Measurements from ENCODE around the gene EYA2.

EYA2 gene

DNA sequence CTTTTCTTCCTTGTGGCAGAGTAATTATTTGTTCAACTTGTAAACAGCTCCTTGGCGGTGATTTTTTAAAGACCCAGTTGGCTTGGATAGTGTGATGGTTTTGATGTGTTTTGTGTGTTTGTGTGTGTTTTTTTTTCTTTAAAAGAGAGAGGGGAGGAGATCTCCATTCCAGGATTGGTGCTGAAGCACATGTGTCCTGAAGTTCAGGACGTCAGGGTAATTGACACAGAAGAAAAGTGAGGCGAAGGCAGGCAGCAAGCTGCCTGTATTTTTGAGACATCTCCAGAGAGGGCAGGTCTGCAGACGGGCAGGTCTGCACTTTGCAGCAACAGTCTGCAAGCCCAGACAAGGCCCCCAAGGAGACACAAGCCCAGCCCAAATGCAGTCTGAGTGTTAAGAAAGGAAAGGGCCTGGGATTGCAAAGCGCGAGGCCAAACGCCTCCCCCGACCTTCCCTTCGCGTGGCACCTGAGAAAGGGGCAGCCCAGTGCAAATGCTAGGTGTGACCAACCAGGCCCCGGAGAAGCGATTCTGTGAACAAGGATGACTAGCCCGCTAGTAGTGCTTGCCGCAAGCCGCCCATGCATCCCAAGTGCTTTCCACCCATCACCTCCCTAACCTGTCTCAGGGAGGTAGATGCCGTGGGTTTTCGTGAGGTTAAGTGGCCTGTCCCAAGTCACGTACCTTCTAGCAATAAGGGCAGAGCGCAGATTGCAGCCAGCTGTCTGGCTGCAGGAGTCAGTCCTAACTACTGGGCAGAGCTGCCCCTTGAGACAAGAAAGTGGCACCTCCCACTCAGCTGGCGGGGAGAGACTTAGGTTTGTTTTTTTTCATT, 231.3 kb downstream of the EYA2 start:
- in situ Hi-C loops (cut with HindIII; ENCODE audit: low sequenced_read_pairs): loop anchor here (5.0 to 25.0 kb wide), 2 partner anchors 36 to 364 kb away; no protein-coding TSS in a partner anchor

DNA sequence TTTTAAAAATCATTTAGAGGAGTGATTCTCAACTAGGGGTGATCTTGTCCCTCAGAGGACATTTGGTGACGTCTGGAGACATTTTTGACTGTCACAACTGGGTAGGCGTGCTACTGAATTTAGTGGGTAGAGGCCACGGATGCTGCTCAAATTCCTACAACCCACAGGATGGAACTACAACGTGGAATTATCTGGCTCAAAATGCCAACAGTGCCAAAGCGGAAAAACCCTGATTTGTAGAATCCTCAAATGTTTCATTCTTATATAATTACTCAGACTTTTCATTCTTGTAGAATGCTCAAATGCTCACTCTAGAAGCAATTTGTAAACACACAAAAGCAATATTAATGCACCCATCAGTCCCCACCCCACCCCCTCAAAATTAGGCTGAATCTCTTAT, 232.1 kb downstream of the EYA2 start:
- in situ Hi-C loops (cut with HindIII; ENCODE audit: low sequenced_read_pairs): loop anchor here (5.0 to 25.0 kb wide), 2 partner anchors 36 to 364 kb away; no protein-coding TSS in a partner anchor

DNA sequence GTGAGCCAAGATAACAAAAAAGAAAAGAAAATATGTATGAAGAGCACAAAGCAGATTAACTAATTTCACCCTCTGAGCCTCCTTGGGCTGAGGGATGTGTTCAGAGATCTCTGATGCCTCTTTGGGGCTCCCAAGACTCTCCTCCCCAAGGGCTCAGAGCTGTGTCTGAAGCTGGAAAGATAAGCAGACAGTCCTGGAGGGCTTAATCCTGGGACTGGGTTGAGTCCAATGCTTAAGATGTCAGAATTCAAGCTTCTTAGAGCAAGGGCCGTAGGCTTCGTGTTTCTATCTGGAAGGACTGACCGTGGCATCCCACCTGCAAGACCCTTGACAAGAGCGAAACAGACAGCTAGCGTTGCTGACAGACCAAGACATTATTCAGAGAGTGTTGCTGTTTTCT, 232.9 kb downstream of the EYA2 start:
- in situ Hi-C loops (cut with HindIII; ENCODE audit: low sequenced_read_pairs): loop anchor here (5.0 to 25.0 kb wide), 2 partner anchors 35 to 365 kb away; no protein-coding TSS in a partner anchor

DNA sequence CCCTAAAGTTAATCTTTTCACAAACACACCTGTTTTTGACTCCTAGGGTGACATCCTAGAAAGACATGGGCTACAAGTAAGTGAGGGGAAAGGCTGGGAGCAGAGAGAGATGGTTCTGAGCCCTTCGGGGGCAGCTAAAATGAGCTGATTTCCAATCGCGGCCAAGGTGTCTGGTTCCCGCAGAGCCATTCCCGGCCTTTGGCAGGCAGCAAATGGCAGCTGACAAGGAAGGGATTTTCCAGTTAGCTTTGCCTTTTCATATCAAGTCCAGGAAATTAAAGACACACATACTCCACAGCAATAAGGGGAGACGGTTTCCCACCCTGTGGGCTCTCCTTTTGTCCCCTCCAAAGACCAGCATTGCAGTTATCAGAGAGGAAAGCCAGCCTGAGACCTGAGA, 233.4 kb downstream of the EYA2 start:
- in situ Hi-C loops (cut with HindIII; ENCODE audit: low sequenced_read_pairs): loop anchor here (5.0 to 25.0 kb wide), 2 partner anchors 34 to 366 kb away; no protein-coding TSS in a partner anchor

DNA sequence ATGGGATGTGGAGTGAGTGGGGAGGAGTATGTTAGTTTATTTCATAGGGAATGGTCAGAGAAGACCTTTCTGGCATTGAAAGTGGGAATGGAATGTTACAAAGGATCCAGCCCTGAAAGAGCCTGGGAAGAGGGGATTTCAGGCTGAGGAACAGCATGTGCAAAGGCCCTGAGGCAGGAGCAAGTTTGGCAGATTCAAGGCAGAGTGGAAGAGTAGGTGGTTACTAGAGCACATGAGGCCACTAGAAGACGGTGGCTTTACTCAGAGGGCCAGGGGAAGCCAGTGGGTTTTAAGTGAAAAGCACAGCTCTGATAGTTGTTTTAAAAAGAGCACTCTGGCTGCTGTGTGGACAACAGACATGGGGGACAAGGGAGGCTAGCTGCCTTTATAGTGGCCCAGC, 234.7 kb downstream of the EYA2 start:
- in situ Hi-C loops (cut with HindIII; ENCODE audit: low sequenced_read_pairs): loop anchor here (5.0 to 25.0 kb wide), 2 partner anchors 33 to 367 kb away; no protein-coding TSS in a partner anchor

DNA sequence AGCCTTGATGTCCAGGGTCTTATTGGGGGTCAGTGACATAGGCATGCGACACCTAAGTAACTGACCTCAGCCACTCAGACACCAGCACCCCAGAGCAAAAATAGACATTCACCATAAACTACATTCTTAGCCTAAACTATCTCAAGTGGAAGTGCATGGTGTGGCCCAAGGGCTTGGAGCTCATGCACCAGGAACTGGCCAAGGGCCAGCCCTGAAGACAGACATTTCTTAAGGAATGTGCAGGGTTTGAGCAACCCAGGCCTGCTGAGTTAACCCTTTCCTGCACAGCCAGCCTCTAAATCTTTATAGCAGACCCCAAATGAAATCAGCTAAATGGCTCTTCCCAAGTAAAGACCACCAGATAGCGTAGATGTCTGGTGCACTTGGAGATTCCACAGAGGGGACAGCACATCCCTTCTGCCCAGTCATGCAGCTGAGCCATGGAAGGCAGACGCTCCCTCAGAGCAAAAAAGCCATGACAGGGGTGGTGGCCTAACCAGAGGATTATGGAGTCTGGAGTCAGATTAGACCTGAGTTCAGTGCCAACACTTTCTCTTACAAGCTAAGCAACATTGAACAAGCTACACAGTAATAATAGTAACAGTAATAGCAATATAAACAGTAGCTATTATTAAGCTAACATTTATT, 239.3 kb downstream of the EYA2 start:
- in situ Hi-C loops (cut with HindIII; ENCODE audit: low sequenced_read_pairs): loop anchor here (25.0 kb wide), 1 partner anchor 372 kb away; no protein-coding TSS in a partner anchor

DNA sequence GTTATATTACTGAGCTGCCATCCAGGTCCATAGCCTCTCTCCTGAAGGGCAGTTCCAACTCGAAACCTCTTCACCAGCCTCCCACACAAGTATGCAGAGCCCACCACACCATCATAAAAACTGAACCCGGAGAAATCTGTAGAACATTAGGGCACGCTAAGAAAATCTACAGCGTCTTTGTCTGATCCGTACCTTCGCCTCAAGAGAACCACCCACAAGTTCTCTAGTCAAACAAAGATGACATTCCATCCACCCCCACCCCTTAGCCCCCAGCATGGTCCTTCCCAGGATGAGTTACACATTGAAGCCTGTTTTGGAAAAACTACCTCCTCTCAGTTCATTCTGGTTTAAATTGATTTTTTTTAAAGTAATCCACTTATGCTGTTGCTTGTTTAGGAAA, 242.1 kb downstream of the EYA2 start:
- in situ Hi-C loops (cut with HindIII; ENCODE audit: low sequenced_read_pairs): loop anchor here (25.0 kb wide), 1 partner anchor 374 kb away; no protein-coding TSS in a partner anchor

DNA sequence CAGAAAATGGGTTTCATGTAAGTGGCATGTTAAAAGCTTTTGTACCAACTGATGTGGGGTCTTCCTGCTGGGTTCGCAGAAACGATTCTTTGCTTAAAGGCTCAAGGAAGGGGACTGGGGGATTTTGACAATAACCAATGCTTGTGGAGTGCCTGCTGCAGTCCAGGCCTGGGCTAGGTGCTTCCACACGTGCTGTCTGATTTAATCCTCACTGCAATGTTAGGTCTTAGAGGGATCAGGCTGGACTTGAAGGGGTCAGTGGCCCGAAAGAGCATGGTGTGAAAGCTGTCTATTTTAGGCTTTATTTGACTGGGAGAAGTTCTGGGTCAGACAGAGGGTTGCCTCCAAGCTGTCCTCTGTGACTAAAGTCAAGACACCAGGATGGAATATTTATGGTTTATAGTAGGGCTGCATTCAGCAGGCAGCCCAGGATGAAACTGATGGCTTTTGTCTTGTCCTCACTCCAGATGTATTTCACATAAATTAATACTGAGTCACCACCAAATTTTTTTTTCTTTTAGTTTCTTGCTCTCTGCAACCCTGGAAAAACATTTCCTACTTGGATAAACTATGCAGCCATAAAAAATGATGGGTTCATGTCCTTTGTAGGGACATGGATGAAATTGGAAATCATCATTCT, 242.7 kb downstream of the EYA2 start:
- in situ Hi-C loops (cut with HindIII; ENCODE audit: low sequenced_read_pairs): loop anchor here (25.0 kb wide), 1 partner anchor 375 kb away; no protein-coding TSS in a partner anchor

DNA sequence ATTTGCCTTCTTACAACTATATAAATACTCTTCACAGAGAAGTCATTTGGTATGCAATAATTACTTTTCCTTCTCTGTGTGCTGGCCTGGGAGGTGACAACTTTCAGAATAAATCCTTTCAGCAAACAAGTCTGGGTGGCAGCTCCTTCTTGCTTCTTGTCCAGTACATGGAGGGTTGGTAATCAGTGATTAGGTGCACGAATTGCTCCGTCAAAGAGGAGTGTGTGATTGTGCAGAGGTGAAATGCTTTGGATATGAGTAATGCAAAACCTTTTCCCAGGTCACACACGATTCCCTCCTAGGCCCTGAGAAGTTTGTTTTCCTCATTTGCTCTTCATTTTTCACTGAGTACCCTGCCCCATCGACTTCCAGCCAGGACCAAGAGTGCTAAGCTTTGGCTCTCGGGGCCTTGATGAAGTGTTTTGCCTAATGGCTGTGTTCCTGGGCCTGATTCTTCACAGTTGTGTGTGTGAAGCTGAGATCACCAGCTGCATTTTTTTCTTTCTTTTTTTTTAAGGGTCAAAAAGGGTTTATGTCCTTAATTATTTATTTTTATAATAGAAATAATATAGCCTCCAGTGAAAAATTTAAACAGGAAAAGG, 245.4 kb downstream of the EYA2 start:
- in situ Hi-C loops (cut with HindIII; ENCODE audit: low sequenced_read_pairs): loop anchor here (25.0 kb wide), 1 partner anchor 378 kb away; no protein-coding TSS in a partner anchor

DNA sequence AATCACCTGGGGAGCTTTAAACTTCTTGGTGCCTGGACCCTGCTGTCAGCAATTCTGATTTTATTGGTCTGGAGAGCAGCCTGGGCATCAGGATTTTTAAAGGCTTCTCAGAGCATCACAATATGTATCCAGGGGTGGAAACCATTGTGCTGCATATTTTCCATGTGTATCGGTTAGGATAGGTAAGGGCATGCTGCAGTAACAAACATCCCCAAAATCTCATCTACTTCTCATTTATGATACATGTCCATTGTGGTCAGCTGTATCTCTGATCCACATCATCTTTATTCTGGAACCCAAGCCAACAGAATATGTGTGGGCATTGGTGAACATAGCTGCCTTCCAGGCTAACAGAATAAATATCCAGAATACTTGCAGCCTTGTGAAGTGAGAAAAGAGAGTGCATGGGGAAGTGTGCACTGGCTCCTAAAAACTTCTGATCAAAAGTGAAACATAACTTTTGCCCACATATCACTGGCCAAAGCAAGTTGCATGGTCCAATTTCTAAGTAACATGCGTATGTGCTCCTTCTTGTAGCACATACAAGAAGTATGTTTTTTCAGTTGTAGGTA, 246.8 kb downstream of the EYA2 start:
- in situ Hi-C loops (cut with HindIII; ENCODE audit: low sequenced_read_pairs): loop anchor here (25.0 kb wide), 1 partner anchor 379 kb away; no protein-coding TSS in a partner anchor

DNA sequence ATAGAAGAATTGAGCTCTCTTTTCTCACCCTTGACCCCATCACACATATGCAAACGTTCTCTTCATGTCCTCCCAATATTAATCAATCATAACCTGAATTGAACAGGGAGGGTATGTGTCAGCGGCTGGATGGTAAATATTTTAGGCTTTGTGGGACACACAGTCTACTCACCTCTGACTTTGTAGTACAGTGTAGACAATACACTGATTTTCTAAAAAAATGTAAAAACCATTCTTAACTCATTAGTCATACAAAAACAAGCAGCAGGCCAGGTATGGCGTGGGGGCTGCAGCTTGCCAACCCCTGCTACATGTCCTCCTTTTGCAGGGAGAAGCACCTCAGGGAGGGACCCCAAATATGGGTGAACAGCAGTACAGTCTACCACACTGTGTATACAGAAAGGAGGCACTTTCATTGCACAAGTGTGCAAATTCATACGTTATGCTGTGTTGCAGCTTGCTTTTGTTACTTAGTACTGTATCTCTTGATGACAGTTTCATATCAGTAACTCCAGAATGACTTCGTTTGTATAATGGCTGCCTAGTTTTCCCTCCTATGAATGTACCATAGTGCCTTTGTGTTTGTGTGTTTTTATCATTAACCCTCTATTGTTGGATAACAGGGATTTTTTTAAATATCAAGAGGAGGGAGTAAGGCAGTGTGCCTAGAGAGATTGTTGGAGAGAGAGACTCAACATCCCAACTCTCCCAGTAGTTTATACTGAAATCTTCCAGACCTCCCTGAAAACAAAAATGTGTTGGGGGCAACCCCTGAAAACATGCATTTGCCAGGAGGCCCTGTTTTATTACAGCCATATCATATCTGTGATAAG, 247.5 kb downstream of the EYA2 start:
- in situ Hi-C loops (cut with HindIII; ENCODE audit: low sequenced_read_pairs): loop anchor here (25.0 kb wide), 1 partner anchor 380 kb away; no protein-coding TSS in a partner anchor

DNA sequence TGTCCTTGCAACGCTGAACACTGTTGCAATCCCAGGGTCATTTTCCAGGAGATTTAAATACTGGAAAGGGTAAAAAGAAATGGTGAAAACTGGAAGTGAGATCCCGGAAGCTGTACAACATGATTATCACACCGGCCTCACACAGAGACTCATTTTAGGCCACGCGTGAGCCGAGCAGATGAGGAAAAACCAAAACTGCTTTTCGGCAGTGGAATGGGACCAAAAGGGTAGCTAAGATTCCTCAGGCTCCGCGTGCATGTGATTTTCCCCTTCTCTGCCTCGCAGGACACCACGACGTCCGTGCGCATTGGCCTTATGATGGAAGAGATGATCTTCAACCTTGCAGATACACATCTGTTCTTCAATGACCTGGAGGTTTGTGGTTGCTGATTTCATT, 248.1 kb downstream of the EYA2 start:
- in situ Hi-C loops (cut with HindIII; ENCODE audit: low sequenced_read_pairs): loop anchor here (25.0 kb wide), 1 partner anchor 380 kb away; no protein-coding TSS in a partner anchor

DNA sequence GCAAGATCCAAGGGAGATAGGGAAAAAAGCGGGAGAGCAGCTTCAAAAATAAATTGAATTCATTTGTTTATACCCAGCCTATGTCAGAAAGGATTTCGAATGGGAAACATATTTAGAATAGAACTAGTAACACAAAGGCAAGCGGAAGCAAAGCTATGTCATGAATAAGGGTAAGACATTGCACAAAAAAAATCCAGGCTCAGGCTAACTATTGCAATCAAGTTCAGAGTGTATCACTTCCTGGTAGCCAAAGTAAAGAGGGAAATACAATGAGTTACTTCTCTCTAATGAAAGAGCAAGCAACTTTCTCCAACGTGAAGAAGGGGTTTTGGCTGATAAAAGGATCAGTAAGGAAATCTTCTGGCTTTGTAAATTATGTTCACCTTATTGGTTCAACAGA, 249.0 kb downstream of the EYA2 start:
- in situ Hi-C loops (cut with HindIII; ENCODE audit: low sequenced_read_pairs): loop anchor here (25.0 kb wide), 1 partner anchor 381 kb away; no protein-coding TSS in a partner anchor

DNA sequence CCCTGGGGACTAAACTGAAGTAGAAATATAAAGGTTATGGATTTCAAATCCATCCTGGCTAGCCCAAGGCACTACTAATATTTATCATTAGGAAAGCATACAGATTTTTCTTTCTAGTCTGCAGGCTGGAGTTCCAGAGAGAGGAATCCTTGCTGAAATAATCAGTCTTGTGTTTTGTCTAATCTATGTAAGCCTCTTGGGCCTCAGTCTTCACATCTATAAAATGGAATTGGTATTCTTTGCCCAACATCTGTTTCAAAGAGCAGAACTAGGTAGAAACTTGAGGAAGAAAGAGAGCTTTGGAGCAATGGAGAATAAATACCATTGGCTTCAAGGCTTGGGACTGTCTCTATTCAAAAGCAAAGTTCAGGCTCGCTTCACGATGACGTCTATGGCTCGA, 249.8 kb downstream of the EYA2 start:
- in situ Hi-C loops (cut with HindIII; ENCODE audit: low sequenced_read_pairs): loop anchor here (25.0 kb wide), 1 partner anchor 382 kb away; no protein-coding TSS in a partner anchor

DNA sequence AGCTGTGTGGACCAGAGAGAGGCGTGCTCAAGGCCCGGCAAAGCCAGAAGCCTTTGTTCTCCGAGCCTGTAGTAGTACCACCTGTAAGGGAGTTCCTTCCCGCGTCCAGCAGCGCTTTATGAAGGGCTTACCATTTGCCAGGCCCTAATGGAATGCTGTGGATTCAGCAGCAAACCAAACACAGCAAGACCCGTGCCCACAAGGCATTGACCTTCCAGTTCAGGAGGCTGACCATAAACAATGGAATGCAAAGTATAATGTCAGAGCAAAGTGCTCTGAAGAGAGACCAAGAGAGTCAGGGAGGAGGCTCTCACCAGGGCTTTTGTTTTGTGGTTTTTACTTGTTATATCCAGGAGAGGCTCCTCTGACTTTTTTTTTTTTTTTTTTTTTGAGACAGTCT, 252.0 kb downstream of the EYA2 start:
- in situ Hi-C loops (cut with HindIII; ENCODE audit: low sequenced_read_pairs): loop anchor here (25.0 kb wide), 1 partner anchor 384 kb away; no protein-coding TSS in a partner anchor

DNA sequence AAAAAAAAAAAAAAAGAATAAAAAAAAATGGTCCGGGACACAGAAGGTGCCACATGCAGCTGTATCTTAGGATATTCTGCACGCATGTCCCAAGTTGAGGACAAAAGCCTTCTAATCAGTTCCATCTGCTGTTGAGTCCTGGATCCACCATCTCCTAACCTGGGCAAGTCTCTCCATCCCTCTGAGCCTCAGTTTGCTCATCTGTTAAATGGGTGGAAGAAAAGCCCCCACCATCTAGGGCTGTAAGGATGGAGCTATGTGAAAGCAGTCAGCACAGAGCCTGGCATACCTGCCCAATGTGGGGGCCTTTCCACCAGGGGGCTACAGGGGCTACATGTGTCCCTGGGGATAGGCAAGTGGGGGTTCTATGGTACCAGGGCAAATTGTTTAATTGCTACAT, 253.4 kb downstream of the EYA2 start:
- in situ Hi-C loops (cut with HindIII; ENCODE audit: low sequenced_read_pairs): loop anchor here (25.0 kb wide), 1 partner anchor 386 kb away; no protein-coding TSS in a partner anchor

DNA sequence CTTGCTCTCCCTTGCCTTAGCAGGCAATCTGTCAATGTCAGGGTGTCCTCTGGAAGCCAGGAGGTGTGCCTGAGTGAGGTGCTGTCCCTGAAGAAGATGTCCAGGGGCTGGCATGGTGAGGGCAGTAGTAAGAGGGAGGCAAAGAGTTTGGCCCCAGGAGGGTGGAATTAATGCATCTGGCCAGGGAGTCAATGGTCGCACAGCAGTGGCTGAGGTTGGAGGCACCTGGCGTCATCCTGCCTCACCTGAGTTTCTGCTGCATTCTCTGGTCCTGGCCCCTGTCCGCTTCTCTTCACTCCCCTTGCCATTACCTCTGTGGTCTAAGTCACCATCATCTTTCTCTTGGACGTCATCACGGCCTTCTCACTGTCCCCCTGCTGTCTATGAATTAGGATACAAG, 255.3 kb downstream of the EYA2 start:
- in situ Hi-C loops (cut with HindIII; ENCODE audit: low sequenced_read_pairs): loop anchor here (25.0 kb wide), 1 partner anchor 388 kb away; no protein-coding TSS in a partner anchor

DNA sequence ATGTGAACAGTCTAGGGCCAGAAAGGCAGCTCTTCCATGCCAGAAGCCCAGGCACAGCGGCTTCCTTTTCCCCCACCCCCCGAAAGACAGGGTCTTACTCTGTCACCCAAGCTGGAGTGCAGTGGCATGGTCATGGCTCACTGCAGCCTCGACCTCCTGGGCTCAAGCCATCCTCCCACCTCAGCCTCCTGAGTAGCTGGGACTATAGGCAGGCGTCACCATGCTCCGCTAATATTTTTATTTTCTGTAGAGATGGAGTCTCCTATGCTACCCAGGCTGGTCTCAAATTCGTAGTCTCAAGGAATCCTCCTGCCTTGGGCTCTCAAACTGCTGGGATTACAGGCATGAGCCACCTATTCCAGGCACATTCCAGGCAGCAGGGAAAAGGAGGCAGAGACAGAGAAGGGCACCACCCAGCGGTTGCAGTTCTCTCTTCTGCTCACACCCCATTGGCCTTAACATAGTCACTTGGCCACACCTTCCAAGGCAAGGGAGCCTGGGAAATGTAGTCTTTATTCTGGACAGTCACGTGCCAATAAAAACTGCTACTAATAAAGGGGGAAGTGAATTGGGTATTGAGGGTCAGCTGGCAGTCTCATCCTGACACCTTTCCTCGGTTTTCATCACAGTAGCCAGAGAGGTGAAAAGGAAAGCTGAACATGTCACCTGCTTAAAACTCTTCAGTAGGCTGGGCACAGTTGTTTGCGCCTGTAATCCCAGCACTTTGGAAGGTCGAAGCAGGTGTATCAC, 255.9 kb downstream of the EYA2 start:
- in situ Hi-C loops (cut with HindIII; ENCODE audit: low sequenced_read_pairs): no loop called here
